K562 (cell line): ENCODE results near the gene PCNX3. TPM values are rescaled to one million over a fixed set of nuclear protein-coding genes. Genes with fewer than 3 reads are reported as not detected.

Experiments used
- ATAC-seq: fragments of 200-7000 bp; cut with Tn5 transposase; 3 replicates; pipeline ENCODE4 v1.9.1; 2020; ENCODE audit warnings: moderate library complexity
- BruUV-seq: library from RNA; stranded (reverse); fragments of 400-500 nt; replicated peaks from 2 replicates; lab custom pipeline; 2021; lab: Mats Ljungman, UMichigan
- CTCF ChIA-PET: fragments of 300-600 bp; formaldehyde crosslinking; extraction: SDS; loops from one replicate; lab custom pipeline; 2021; ENCODE audit warnings: low intra/inter-chr PET ratio; lab: Yijun Ruan, JAX
- POLR2A ChIA-PET: fragments of 300-600, 350-650 bp; sonication (Branson Sonifier 250); formaldehyde crosslinking; extraction: SDS; loops from one replicate; lab custom pipeline; 2021; ENCODE audit warnings: antibody characterized with exemption, inconsistent platforms; lab: Yijun Ruan, JAX
- DNase-seq, 4 experiments: peaks; one replicate each; pipeline versions ENCODE4 v3.0.0 to v3.0.0-alpha.2; 2011 to 2018; ENCODE audit warnings: low spot score in 3 of 4, mixed read lengths in 3 of 4; ENCODE audit errors: extremely low read depth in 1 of 4
- FAIRE-seq: peaks from 2 replicates; lab custom pipeline; 2011; peaks lifted over from hg19 to GRCh38; lab: Jason Lieb, UNC
- H2AFZ ChIP-seq: 2 replicates; pipeline ENCODE4 v1.6.0; 2011; ENCODE audit warnings: low read depth, low read length, control low read depth, inconsistent platforms
- H3K27ac ChIP-seq: fragments of 200-600 bp; 3 replicates; pipeline ENCODE4 v1.8.0; 2011; ENCODE audit warnings: low read depth, mild to moderate bottlenecking, control low read depth, inconsistent platforms, low read length, moderate library complexity, mixed read lengths; ENCODE audit errors: extremely low read depth
- H3K27me3 ChIP-seq, 2 experiments: fragments of 300-600 bp in 1 of 2; 2 replicates in 1 of 2; 3 replicates in 1 of 2; pipeline versions ENCODE4 v1.6.0 to v1.8.0; 2011; ENCODE audit warnings: inconsistent platforms in 2 of 2, low read length in 2 of 2, mild to moderate bottlenecking in 1 of 2, mixed read lengths in 1 of 2, moderate library complexity in 1 of 2; ENCODE audit not compliant: control insufficient read depth in 2 of 2, insufficient read depth in 2 of 2
- H3K36me3 ChIP-seq: fragments of 300-600 bp; 3 replicates; pipeline ENCODE4 v1.8.0; 2011; ENCODE audit warnings: mild to moderate bottlenecking, low read length, inconsistent platforms; ENCODE audit not compliant: control insufficient read depth, insufficient read depth
- H3K4me1 ChIP-seq, 2 experiments: fragments of 200-600 bp in 1 of 2; replicated peaks in 1 of 2; 2 replicates in 1 of 2; 3 replicates in 1 of 2; pipeline versions ENCODE4 v1.5.1 to v1.8.0; 2011; ENCODE audit warnings: inconsistent platforms in 2 of 2, low read length in 2 of 2, mild to moderate bottlenecking in 1 of 2, mixed read lengths in 1 of 2, moderate library complexity in 1 of 2; ENCODE audit not compliant: control insufficient read depth in 2 of 2, insufficient read depth in 2 of 2
- H3K4me2 ChIP-seq: 2 replicates; pipeline ENCODE4 v1.6.1; 2011; ENCODE audit warnings: low read length, control low read depth, inconsistent platforms, mixed read lengths; ENCODE audit not compliant: insufficient read depth
- H3K4me3 ChIP-seq: fragments of 200-600 bp; sonication (generic), shearing (Covaris generic); 2 replicates; pipeline ENCODE4 v1.5.1; 2016; ENCODE audit warnings: control low read depth, inconsistent platforms
- H3K79me2 ChIP-seq: fragments of 200-600 bp; 3 replicates; pipeline ENCODE4 v1.8.0; 2011; ENCODE audit warnings: low read length, inconsistent platforms; ENCODE audit not compliant: control insufficient read depth, insufficient read depth
- H3K9ac ChIP-seq, 2 experiments: 2 replicates each; pipeline versions ENCODE4 v1.6.0 to v1.6.1; 2011; ENCODE audit warnings: low read depth in 2 of 2, low read length in 2 of 2, control low read depth in 1 of 2, inconsistent platforms in 1 of 2, mild to moderate bottlenecking in 1 of 2, mixed read lengths in 1 of 2; ENCODE audit not compliant: insufficient read depth in 1 of 2
- H3K9me1 ChIP-seq: one replicate; pipeline ENCODE4 v1.6.0; 2011; ENCODE audit warnings: inconsistent platforms, mild to moderate bottlenecking, low read length, moderate library complexity; ENCODE audit not compliant: control insufficient read depth, insufficient read depth
- H3K9me3 ChIP-seq: replicated peaks from 2 replicates; pipeline ENCODE4 v1.5.1; 2011; ENCODE audit warnings: low read depth, low read length, inconsistent platforms; ENCODE audit not compliant: control insufficient read depth, insufficient read depth
- H4K20me1 ChIP-seq: replicated peaks from 2 replicates; pipeline ENCODE4 v1.6.1; 2011; ENCODE audit warnings: low read length, inconsistent platforms, mixed read lengths; ENCODE audit not compliant: control insufficient read depth, insufficient read depth
- ARID3B ChIP-seq: fragments of 250-450 bp; sonication (Bioruptor Pico); IDR thresholded peaks from 2 replicates; pipeline ENCODE4 v1.4.0; 2020; ENCODE audit warnings: borderline replicate concordance
- EGR1 ChIP-seq: fragments of 450-650 bp; conservative IDR thresholded peaks from 2 replicates; pipeline ENCODE4 v1.6.1; 2017; ENCODE audit warnings: mild to moderate bottlenecking
- HSF4 ChIP-seq: fragments of 250-450 bp; sonication (Bioruptor Pico); IDR thresholded peaks from 2 replicates; pipeline ENCODE4 v2.1.2; 2022; ENCODE audit warnings: mild to moderate bottlenecking, moderate library complexity, borderline replicate concordance
- KDM5B ChIP-seq: fragments of 200-600 bp; sonication (generic); IDR thresholded peaks from 2 replicates; pipeline ENCODE4 v1.6.1; 2012; ENCODE audit warnings: low read depth, mild to moderate bottlenecking, moderate library complexity, low read length, control low read depth, inconsistent platforms; ENCODE audit not compliant: insufficient replicate concordance
- MAX ChIP-seq: sonication (generic); formaldehyde crosslinking; IDR thresholded peaks from 2 replicates; pipeline ENCODE4 v1.9.0; 2022; ENCODE audit warnings: mild to moderate bottlenecking, missing genetic modification reagents
- RFX1 ChIP-seq: fragments of 450-650 bp; IDR thresholded peaks from 2 replicates; pipeline ENCODE4 v1.6.1; 2016; ENCODE audit warnings: mild to moderate bottlenecking, moderate library complexity
- STAT6 ChIP-seq: sonication (generic); formaldehyde crosslinking; IDR thresholded peaks from 2 replicates; pipeline ENCODE4 v1.8.1; 2023; ENCODE audit warnings: mild to moderate bottlenecking, missing genetic modification reagents
- TBP ChIP-seq: optimal IDR thresholded peaks from 2 replicates; pipeline ENCODE3; 2011; ENCODE audit warnings: low read depth, low read length, improper control_type of control experiment
- TEAD1 ChIP-seq, 2 experiments: fragments of 450-650 bp in 1 of 2; sonication (generic) in 1 of 2; formaldehyde crosslinking; IDR thresholded peaks; 2 replicates each; pipeline versions ENCODE4 v1.4.0 to v1.8.0; 2020 to 2022; ENCODE audit warnings: mild to moderate bottlenecking in 2 of 2, missing genetic modification reagents in 1 of 2
- TFE3 ChIP-seq: fragments of 450-650 bp; formaldehyde crosslinking; IDR thresholded peaks from 2 replicates; pipeline ENCODE4 v1.4.0; 2020; ENCODE audit warnings: mild to moderate bottlenecking, mixed read lengths
- ZC3H4 ChIP-seq: sonication (generic); formaldehyde crosslinking; IDR thresholded peaks from 2 replicates; pipeline ENCODE4 v1.9.0; 2021; ENCODE audit warnings: missing genetic modification reagents, borderline replicate concordance
- ZNF184 ChIP-seq: sonication (generic); formaldehyde crosslinking; IDR thresholded peaks from 2 replicates; pipeline ENCODE4 v1.5.0; 2020; ENCODE audit warnings: missing genetic modification reagents
- ZNF263 ChIP-seq: sonication (generic); formaldehyde crosslinking; IDR thresholded peaks from 2 replicates; pipeline ENCODE4 v1.8.0; 2022; ENCODE audit warnings: mild to moderate bottlenecking, missing genetic modification reagents, borderline replicate concordance
- ZNF444 ChIP-seq: fragments of 250-450 bp; sonication (Bioruptor Pico); IDR thresholded peaks from 2 replicates; pipeline ENCODE4 v1.4.0; 2020; ENCODE audit warnings: mild to moderate bottlenecking, moderate library complexity
- WGBS: fragments of 100-300 bp; shearing (Covaris generic); methylation state at CpG from one replicate; pipeline ENCODE4 v1.1.6; 2016; ENCODE audit warnings: low coverage, mixed read lengths; ENCODE audit not compliant: insufficient coverage; ENCODE audit errors: missing lambda C conversion rate; 5-methylcytosine and 5-hydroxymethylcytosine counted together
- in situ Hi-C: fragments of 300-500 bp; cut with MboI; formaldehyde crosslinking; loops from 4 replicates; pipeline ENCODE4 v1.15.0; 2018; ENCODE audit warnings: inconsistent platforms, mixed read lengths
- intact Hi-C: fragments of 100-400 bp; cut with micrococcal nuclease; formaldehyde crosslinking; loops from 2 replicates; pipeline ENCODE4 v1.14.2; 2022
- polyA plus RNA-seq, 8 experiments: library from polyadenylated mRNA; depleted of rRNA in 4 of 8; stranded (reverse) in 5 of 8; unstranded in 3 of 8; fragments of >200 nt; fragmentation: Nextera tagmentation in 2 of 8; fragmentation: Illumina TruSeq in 1 of 8; extraction: Ambion mirVana in 2 of 8; extraction: Trizol in 1 of 8; gene quantifications; 2 replicates each; pipeline versions ENCODE4 v1.2.1 to v1.2.3, GENCODE V29; 2011 to 2014; ENCODE audit warnings: inconsistent platforms in 1 of 8, missing spikeins in 1 of 8
- total RNA-seq, 7 experiments: library from RNA; depleted of rRNA in 6 of 7; stranded (reverse); fragments of >200 nt in 6 of 7; fragmentation: Illumina TruSeq in 2 of 7; extraction: Trizol in 2 of 7; gene quantifications; 2 replicates each; pipeline versions ENCODE4 v1.2.1 to v1.2.3, GENCODE V29; 2011 to 2021; ENCODE audit warnings: low replicate concordance in 1 of 7

PCNX3 gene
- total and polyA plus RNA-seq, 9 of the 15 experiments (the other 6 are each of a cell fraction or from before 2014, with no cell fraction given): 0.11 to 47.8 (median 12.8) TPM

GRCh38 chr11:65613091-65613928, 2.3 kb upstream of the PCNX3 start:
- peak overlapping the region; percentile 74 for H3K27ac ChIP-seq
- no peaks in the 10 kb centered on the region for H3K9me1 ChIP-seq
- no peaks in the 10 kb centered on the region; the same call in 1 of the 2 replicates for H4K20me1 ChIP-seq
- H3K4me3 ChIP-seq: peak overlapping the region; percentile 87
- peak overlapping the region; percentile 90 for H3K4me2 ChIP-seq
- no peak for FAIRE-seq
- in situ Hi-C loops: no loop called here
- peaks cover 65% of the 10 kb centered on the region for H3K79me2 ChIP-seq
- peak overlapping the region; percentile 83 to 93 for H3K9ac ChIP-seq
- DNase-seq: no peak
- H3K27me3 ChIP-seq: no peaks in the 10 kb centered on the region
- WGBS: 50% methylated on average over 33 of the region's 43 CpGs
- peak overlapping the region; percentile 77 for H2AFZ ChIP-seq
- TF ChIP-seq TEAD1 (CRISPR knock-in tag; IDR thresholded peaks at IDR 0.05) (0 out of 4 replicates have a peak, but pooled peaks of 1 of the 2 experiments have one; percentile 8), STAT6 (CRISPR knock-in tag) (no peak), HSF4 (CRISPR knock-in tag) (no peak), TBP (no peak), MAX (CRISPR knock-in tag) (0 out of 2 replicates have a peak, but pooled peaks have one; percentile 12), ZNF444 (CRISPR knock-in tag) (no peak), ZC3H4 (CRISPR knock-in tag) (peak; percentile 65; the same call in 1 of the 2 replicates), KDM5B (peak; percentile 26), ZNF263 (0 out of 2 replicates have a peak, but pooled peaks have one; percentile 32), EGR1 (peak; percentile 65), ARID3B (CRISPR knock-in tag) (no peak), ZNF184 (CRISPR knock-in tag) (no peak), RFX1 (no peak), TFE3 (no peak)
- ChIA-PET POLR2A (interaction anchor here (0.5 to 1.9 kb wide), 10 partner anchors 10 to 477 kb away, joined by 3 to 9 read pairs (median 4); partner anchors contain the start of gene KCNK7), CTCF (interaction anchor here (0.8 kb wide), 1 partner anchor 72 kb away, joined by 3 read pairs; no protein-coding TSS in a partner anchor)
- intact Hi-C loops: no loop called here
- ATAC-seq: no peak
- H3K36me3 ChIP-seq: peaks cover 45% of the 10 kb centered on the region; the same call in 2 of the 3 replicates
- no peaks in the 10 kb centered on the region for H3K9me3 ChIP-seq
- BruUV-seq: no TSS peak
- peaks cover 28 to 70% of the 10 kb centered on the region in 2 experiments for H3K4me1 ChIP-seq
